ENCODE data around the gene ZNF536.

The ZNF536 gene

GRCh38 chr19:30376272-30376671, 4.1 kb downstream of the ZNF536 start:
- no peak for DNase-seq (ENCODE audit: low read depth)
- TF ChIP-seq CTCF (conservative IDR thresholded peaks at IDR 0.05; ENCODE audit: control insufficient read depth, insufficient read depth, low read depth, low read length) = no peak
- H3K4me3 ChIP-seq (ENCODE audit: control insufficient read depth, low read depth, low read length) = no peak overlapping the region

- no peak overlapping the region for H3K4me3 ChIP-seq (ENCODE audit: control insufficient read depth, low read depth, low read length)
- DNase-seq (ENCODE audit: low read depth) = no peak
- no peak for TF ChIP-seq CTCF (conservative IDR thresholded peaks at IDR 0.05; ENCODE audit: control insufficient read depth, insufficient read depth, low read depth, low read length)
Measured at GRCh38 chr19:30376826-30377425, 4.7 kb downstream of the ZNF536 start.

GRCh38 chr19:30378701-30379100, 6.5 kb downstream of the ZNF536 start:
- no peak for TF ChIP-seq CTCF (conservative IDR thresholded peaks at IDR 0.05; ENCODE audit: control insufficient read depth, insufficient read depth, low read depth, low read length)
- DNase-seq (ENCODE audit: low read depth) = no peak
- H3K4me3 ChIP-seq (ENCODE audit: control insufficient read depth, low read depth, low read length) = no peak overlapping the region

- TF ChIP-seq CTCF (conservative IDR thresholded peaks at IDR 0.05; ENCODE audit: control insufficient read depth, insufficient read depth, low read depth, low read length) = no peak
- H3K4me3 ChIP-seq (ENCODE audit: control insufficient read depth, low read depth, low read length) = no peak overlapping the region
- DNase-seq (ENCODE audit: low read depth) = no peak
Measured at GRCh38 chr19:30379841-30380610, 7.8 kb downstream of the ZNF536 start.

GRCh38 chr19:30381366-30381765, 9.2 kb downstream of the ZNF536 start:
- DNase-seq (ENCODE audit: low read depth) = no peak
- TF ChIP-seq CTCF (conservative IDR thresholded peaks at IDR 0.05; ENCODE audit: control insufficient read depth, insufficient read depth, low read depth, low read length) = no peak
- H3K4me3 ChIP-seq (ENCODE audit: control insufficient read depth, low read depth, low read length) = no peak overlapping the region

GRCh38 chr19:30385174-30385573, 13.0 kb downstream of the ZNF536 start:
- no peak overlapping the region for H3K4me3 ChIP-seq (ENCODE audit: control insufficient read depth, low read depth, low read length)
- TF ChIP-seq CTCF (conservative IDR thresholded peaks at IDR 0.05; ENCODE audit: control insufficient read depth, insufficient read depth, low read depth, low read length) = no peak
- DNase-seq (ENCODE audit: low read depth) = no peak

Data from fibroblast of mammary gland (primary cell).